Measurements from ENCODE around the gene STAM. TPM values are rescaled to one million over a fixed set of nuclear protein-coding genes. Genes with fewer than 3 reads are reported as not detected.
A peak's percentile ranks its signal among the peaks of the same experiment; 100 is the strongest.

The STAM gene
- total RNA-seq, 1 donor from 2014 or later: 19.4 TPM

DNA sequence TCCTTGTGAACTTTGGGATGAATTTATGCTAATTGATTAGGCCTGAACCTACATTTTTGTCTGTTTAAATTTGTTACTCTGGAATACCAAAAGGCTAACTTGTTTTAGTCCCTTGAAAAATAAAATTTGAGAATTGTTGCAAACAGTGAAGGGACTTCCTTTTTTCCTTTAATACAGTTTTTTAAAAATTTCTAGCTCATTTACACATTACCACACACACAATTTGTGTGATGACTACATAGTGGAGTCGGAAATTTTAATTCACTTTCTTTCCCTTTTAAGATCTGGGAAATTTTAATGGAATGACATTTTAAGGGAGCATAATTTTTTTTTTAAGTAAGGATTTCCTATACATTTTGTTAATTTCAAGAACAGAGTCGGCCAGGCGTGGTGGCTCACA lies 99.5 kb downstream of the STAM start:
- intact Hi-C loops (cut with DNase I): loop anchor here (2.0 kb wide), 1 partner anchor 137 kb away; no protein-coding TSS in a partner anchor
- no peak for ATAC-seq
- no peak for DNase-seq (ENCODE audit: missing footprints)

GRCh38 chr10:17744341-17744861 lies 100.5 kb downstream of the STAM start:
- ATAC-seq: peak; percentile 34
- intact Hi-C loops (cut with DNase I): no loop called here

GRCh38 chr10:17747883-17748550 lies 104.1 kb downstream of the STAM start:
- peak; percentile 31 for ATAC-seq
- intact Hi-C loops (cut with DNase I): no loop called here
- DNase-seq (ENCODE audit: missing footprints): no peak

More at GRCh38 chr10:17744341-17744861, 100.5 kb downstream of the STAM start:
- no peak for DNase-seq (ENCODE audit: missing footprints)

DNA sequence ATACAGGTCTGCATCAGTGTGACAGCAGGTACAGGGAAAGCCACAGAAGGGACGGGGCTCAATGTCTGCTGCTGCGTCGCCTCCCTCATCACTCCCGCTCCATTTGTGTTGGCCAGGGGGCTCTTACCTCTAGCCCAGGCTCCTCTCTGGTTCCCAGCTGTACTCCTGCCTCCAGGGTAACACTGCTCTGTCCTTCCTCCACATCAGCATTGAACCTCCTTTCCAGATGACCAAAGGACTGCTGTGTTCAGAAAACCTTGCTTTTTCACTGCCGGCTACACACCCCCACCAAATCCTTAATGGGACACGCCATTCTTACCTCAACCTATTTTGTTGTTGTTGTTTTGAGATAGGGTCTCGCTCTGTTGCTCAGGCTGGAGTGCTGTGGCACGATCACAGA lies 105.9 kb downstream of the STAM start:
- ATAC-seq: no peak
- intact Hi-C loops (cut with DNase I): no loop called here
- DNase-seq (ENCODE audit: missing footprints): no peak

- no peak for DNase-seq (ENCODE audit: missing footprints)
- ATAC-seq: no peak
- intact Hi-C loops (cut with DNase I): no loop called here
Measured at GRCh38 chr10:17751781-17752445, 108.0 kb downstream of the STAM start, which contains the start of gene TMEM236. TSS of gene TMEM236 (plus strand) at chr10:17752201. CDS start at chr10:17752296, 95 bp downstream.

DNA sequence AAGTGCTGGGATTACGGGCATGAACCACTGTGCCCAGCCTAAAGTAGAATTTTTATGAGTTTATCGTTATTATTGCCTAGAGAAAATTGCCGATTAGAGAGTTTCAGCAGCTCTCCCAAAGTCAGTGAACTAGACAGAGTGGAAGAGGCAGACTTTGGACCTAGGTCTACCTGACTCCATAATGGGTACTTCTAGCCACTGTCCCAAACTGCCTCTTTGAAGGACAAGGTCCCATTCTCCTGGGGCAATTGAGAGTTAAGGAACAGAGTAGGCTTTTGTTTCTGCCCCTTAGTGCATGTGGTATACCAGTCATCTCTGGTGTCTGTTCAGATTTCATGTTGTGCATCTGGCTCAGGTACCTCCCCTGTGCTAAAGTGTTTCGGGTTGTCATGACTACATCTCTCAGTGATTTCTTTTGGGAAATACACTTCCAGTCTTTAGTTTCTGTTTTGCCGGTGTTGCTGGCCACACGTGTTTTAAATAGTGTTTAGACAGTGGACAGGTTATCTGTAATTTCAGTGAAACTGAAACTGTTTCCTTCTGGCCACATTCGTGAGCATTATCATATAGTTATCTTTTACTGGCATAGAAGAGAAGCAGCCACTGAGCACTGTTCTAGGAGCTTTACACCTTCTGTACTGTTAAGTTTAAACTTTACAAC lies 112.7 kb downstream of the STAM start:
- intact Hi-C loops (cut with DNase I): no loop called here
- ATAC-seq (no peak), DNase-seq (ENCODE audit: missing footprints) (no peak)

GRCh38 chr10:17758200-17758599 lies 114.2 kb downstream of the STAM start:
- no peak for DNase-seq (ENCODE audit: missing footprints)
- no peak for ATAC-seq
- intact Hi-C loops (cut with DNase I): no loop called here

DNA sequence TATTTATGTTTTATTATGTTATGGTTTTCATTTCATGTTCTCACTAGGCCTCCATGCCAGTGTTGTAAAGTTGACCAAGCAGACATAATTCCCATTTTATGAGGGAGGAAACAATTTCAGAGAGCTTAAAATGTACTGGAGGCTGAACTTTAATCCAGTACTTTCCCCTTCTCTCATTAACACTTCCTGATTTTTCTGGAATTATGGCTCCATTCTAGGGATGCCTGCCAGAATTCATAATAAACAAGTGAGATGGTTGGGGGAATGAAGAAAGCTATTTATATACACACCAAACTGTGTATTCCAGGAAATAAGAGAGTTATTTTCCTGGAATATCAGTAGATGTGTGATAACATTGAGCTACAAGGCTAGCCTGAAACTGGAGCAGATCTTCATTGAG lies 114.9 kb downstream of the STAM start:
- no peak for ATAC-seq
- intact Hi-C loops (cut with DNase I): no loop called here
- no peak for DNase-seq (ENCODE audit: missing footprints)

DNA sequence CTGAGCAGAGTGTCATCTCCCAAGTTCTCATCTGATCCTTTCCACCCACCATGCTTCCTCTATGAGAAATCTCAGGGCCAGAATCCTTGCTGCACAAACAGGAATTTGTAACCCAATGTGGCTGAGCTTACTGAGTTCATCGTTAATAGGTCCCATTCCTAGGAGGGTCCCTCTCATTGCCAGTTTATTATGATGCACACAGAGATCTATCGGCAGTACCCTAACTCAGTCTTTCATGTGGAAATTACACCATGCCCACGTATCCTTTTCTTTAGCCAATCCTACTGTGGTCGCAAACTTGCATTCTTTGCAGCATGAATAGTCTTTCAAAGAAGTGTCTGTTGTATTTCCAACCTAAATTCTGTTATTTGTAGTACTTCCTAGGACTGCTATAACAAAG lies 120.2 kb downstream of the STAM start:
- ATAC-seq: no peak

DNA sequence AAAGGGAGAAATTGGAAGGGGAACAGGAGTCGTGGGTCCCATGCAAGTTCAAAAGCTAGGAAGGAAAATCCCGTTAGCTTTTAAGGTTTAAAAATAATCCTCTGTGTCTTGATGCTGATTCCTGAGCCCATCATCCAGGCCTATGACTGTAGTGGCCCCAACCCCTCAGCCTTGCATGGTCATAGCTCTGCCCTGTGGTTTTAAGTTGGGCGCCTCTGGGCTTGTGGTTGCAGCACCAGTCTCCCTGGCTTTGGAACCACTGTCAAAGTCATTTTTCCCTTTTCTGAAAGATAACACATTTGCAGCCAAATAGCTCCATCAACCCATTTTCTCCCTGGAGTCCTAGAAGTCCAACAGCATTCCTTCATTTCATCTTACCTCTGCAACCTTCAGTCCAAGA lies 121.7 kb downstream of the STAM start:
- intact Hi-C loops (cut with DNase I): no loop called here
- DNase-seq (ENCODE audit: missing footprints): no peak
- ATAC-seq: no peak

More for the DNA sequence above, 120.2 kb downstream of the STAM start:
- intact Hi-C loops (cut with DNase I): no loop called here
- DNase-seq (ENCODE audit: missing footprints): no peak

Other genes starting within 250 kb of the STAM start
- gene ST8SIA6, start 189.6 kb upstream of the STAM start, total RNA-seq: 9.3 TPM
- gene HACD1, start 26.8 kb upstream of the STAM start, total RNA-seq: 157 TPM
- 0.51 TPM for gene TMEM236, start 108.0 kb downstream of the STAM start, total RNA-seq
- 38.3 TPM for gene MRC1, start 165.2 kb downstream of the STAM start, total RNA-seq